Measurements from ENCODE around the gene C5orf47. TPM values are rescaled to one million over a fixed set of nuclear protein-coding genes. Genes with fewer than 3 reads are reported as not detected.

C5orf47 gene, protein sequence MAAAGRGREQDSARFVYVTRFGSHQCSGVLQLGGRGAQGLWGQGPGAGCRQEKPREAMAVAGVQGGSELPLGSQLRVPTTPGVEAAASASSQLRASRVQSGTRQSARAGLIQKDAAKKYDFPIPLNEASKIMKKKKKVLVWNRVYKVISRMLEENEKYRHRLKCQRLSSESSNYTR
- not detected for total RNA-seq

DNA sequence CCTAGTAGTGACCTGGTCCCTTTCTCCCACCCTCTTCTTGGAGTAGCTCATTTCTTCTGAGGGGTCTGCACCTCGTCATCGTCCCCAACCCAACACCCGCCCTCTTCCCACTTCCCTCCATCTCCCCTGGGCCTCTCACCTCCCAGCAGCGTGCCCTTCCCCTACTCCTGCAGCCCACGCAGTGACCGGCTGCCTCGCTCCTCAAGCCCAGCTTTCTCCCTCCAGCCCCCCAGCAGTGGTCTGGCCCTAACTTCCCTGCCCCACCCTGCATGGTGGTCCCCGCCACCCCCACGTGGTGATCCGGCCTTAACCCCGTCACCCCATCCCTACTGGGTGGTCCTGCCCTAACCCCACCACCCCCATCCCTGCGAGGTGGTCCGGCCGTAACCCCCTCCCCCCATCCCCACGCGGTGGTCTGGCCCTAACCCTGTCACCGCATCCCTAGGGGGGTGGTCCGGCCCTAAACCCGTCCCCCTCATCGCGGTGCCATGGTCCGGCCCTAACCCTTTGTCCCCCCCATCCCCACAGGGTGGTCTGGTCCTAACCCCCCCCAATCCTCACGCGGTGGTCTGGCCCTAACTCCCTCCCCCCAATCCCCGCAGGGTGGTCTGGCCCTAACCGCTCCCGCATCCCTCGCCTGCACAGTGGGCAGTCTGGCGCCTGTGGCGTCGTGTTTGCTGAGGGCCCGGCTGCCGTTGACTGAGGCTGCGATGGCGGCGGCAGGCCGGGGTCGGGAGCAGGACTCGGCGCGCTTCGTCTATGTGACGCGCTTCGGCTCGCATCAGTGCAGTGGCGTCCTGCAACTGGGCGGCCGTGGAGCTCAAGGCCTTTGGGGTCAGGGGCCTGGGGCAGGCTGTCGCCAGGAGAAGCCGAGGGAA lies at the start of gene C5orf47:
Gene C5orf47 (plus strand): TSS at position 617 of the 878 bp plus-strand sequence. CDS start 94 bp downstream, at position 711.
- H3K4me3 Mint-ChIP-seq = no peak within 1 kb of the TSS
- H3K4me1 Mint-ChIP-seq (ENCODE audit: low read depth) = no peaks in the 10 kb centered on the region
- no peak within 1 kb of the TSS for H3K27ac Mint-ChIP-seq

DNA sequence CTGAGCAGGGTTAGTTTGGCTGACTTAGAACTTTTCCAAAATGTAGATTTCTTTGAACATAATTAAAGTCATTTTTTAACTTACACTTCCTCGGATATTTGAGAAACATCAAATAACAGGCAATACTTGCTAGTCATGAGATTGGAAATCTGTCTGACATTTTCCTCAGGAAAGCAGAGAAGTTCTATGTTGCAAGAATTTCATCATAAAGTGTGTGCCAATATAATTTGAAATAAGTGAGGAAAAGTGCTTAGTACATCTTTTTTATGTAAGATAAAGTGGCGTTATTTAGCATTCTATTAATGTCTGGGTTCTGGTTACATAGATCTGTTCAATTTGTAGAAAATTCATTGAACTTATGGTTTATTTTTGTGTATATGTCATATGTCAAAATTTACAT lies 48.7 kb upstream of the C5orf47 start:
- Mint-ChIP-seq H3K27me3 (ENCODE audit: low read depth) (no peaks in the 10 kb centered on the region), H3K4me1 (ENCODE audit: low read depth) (no peaks in the 10 kb centered on the region), H3K36me3 (ENCODE audit: insufficient read depth in 2 of 2) (no peaks in the 10 kb centered on the region), H3K27ac (no peak overlapping the region), H3K9me3 (no peaks in the 10 kb centered on the region), H3K4me3 (no peak overlapping the region)
- no peak for DNase-seq
- no peak for ATAC-seq (replicated peaks in 1 of 2)

More for the DNA sequence above, at the start of gene C5orf47:
- ATAC-seq (replicated peaks in 1 of 2) (no peak), DNase-seq (no peak)
- no peaks in the 10 kb centered on the region for H3K9me3 Mint-ChIP-seq
- H3K27me3 Mint-ChIP-seq (ENCODE audit: low read depth) = peaks cover 19% of the 10 kb centered on the region
- no peaks in the 10 kb centered on the region for H3K36me3 Mint-ChIP-seq (ENCODE audit: insufficient read depth in 2 of 2)

DNA sequence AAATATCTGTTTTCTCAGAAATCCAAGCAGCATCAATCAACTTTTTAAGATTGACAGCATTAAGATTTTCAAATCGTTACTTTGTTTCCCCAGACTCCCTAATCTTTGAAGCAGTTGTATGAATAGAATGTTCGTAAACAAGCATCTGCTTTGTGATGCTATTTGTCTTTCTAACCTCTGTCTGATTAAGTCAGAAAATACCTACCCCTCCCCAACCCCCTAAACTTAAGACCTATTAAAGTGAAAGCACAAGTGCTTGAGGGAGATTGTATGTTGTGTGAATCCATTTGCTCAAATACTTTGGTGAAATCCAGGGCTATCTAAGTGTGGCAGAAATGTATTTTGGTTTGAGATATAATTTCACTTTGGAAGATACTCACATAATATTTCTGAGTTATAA lies 47.9 kb upstream of the C5orf47 start:
- H3K4me1 Mint-ChIP-seq (ENCODE audit: low read depth) = no peaks in the 10 kb centered on the region
- no peaks in the 10 kb centered on the region for H3K36me3 Mint-ChIP-seq (ENCODE audit: insufficient read depth in 2 of 2)
- ATAC-seq (replicated peaks in 1 of 2) (no peak), DNase-seq (no peak)
- no peak overlapping the region for H3K4me3 Mint-ChIP-seq
- H3K9me3 Mint-ChIP-seq = no peaks in the 10 kb centered on the region
- peak overlapping the region; percentile 11 for H3K27ac Mint-ChIP-seq
- H3K27me3 Mint-ChIP-seq (ENCODE audit: low read depth) = no peaks in the 10 kb centered on the region

DNA sequence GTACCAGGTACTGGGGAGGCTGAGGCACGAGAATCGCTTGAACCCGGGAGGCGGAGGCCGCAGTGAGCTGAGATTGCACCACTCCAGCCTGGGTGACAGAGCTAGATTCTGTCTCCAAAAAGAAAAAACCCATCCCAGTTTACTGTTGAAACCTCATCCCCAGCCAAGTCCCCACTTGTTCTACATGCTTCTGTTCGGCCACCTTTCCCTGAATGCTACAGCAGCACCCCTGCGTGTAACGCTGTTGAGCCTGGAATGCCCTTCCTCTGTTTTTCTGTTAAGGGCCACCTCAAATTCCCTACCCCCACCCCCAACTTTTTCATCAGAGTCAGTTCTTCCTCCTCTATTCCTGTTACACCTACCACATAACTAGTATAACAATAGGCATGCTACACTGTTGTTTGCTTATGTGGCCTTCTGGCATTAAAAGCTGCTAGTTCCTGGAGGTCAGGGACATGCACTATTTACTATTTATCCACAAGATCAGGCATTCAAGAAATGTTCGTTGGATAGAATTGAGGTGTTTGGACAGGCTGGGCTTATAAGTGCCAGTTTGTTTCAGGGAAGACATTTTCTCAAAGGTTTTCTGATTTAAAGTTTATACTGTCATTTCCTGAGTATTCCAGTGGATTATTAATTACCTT lies 47.1 kb upstream of the C5orf47 start:
- Mint-ChIP-seq H3K9me3 (no peaks in the 10 kb centered on the region), H3K27ac (no peak overlapping the region), H3K4me1 (ENCODE audit: low read depth) (no peaks in the 10 kb centered on the region), H3K27me3 (ENCODE audit: low read depth) (no peaks in the 10 kb centered on the region), H3K36me3 (ENCODE audit: insufficient read depth in 2 of 2) (no peaks in the 10 kb centered on the region), H3K4me3 (no peak overlapping the region)
- ATAC-seq (replicated peaks in 1 of 2) (no peak), DNase-seq (no peak)

DNA sequence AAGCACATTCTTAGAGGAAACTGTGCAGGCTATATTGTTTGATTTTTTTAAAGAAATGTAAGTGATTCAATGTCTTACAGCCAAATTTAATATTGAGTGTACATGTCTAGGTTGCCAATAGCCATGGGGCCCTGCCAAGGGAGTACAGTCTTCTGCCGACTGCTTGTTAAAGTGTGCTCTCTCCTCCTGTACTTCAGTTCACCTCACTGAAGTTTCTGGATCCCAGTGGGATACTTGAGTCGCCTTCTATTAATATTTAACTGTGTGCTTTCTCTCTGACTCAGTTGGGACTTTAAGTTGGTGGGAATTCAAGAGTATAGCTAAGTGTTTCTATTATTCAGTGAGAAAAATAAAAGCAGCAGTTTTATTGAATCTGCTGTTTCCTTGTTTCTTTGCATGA lies 44.5 kb upstream of the C5orf47 start:
- Mint-ChIP-seq H3K9me3 (no peaks in the 10 kb centered on the region), H3K27ac (no peak overlapping the region), H3K4me3 (no peak overlapping the region), H3K27me3 (ENCODE audit: low read depth) (no peaks in the 10 kb centered on the region), H3K4me1 (ENCODE audit: low read depth) (no peaks in the 10 kb centered on the region), H3K36me3 (ENCODE audit: insufficient read depth in 2 of 2) (no peaks in the 10 kb centered on the region)
- ATAC-seq (replicated peaks in 1 of 2) (no peak), DNase-seq (no peak)

DNA sequence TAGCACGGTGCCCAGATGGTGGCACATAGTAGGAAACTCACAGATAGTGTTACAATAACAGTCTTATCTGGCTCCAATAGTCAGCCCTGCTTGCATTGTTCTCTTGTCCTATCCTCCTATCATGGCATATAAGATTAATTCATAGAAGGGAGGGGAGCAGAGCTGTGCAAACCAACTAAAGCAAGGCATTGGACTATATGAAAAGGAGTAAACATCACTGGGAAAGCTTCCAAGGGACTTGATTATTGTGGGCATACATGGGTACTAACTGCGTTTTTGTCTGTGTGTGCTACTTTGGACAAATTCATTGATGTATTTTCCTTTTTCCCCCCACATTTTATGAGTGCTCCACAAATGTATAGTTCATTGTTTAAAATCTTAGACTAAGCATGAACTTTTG lies 43.8 kb upstream of the C5orf47 start:
- ATAC-seq (replicated peaks in 1 of 2) = no peak
- Mint-ChIP-seq H3K36me3 (ENCODE audit: insufficient read depth in 2 of 2) (no peaks in the 10 kb centered on the region), H3K27ac (no peak overlapping the region), H3K4me3 (no peak overlapping the region), H3K9me3 (no peaks in the 10 kb centered on the region), H3K4me1 (ENCODE audit: low read depth) (no peaks in the 10 kb centered on the region), H3K27me3 (ENCODE audit: low read depth) (no peaks in the 10 kb centered on the region)
- no peak for DNase-seq

DNA sequence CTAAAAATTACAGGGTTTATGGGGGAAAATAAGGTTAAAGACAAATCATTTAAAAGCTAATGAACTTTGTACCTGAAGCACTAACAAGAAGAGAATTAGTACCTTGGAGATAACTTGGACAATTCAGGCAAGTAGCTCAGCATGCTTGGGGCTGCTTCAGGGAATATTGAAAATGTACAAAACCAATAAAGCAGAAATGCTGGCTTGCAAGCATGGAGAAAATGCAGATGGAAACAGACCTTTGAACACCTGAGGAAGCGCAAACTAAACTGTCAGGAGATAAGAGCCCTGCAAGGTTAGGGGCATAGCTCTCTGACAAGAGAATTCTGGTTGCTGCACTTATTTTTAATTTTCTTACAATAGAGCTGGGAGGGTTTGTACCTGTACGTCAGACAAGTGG lies 42.6 kb upstream of the C5orf47 start:
- H3K27ac Mint-ChIP-seq = no peak overlapping the region

DNA sequence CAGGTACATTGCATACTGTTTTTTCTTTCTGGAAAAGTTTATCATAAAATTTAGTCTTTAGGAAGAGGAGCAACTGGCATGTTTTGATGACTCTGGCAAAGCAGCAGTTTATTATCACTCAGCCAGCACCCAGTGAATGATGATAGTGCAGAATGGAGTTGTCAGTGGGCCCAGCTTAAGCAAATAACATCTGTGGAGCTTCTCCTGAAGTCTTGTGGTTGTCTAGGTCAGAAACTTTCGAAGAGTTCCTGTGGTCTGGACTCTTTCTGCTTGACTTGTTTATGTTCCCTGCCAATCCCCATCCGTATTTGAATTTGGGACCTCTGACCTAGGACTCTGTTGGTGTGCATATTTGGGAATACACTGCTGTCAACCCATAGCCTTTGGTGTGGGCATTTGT lies 38.1 kb upstream of the C5orf47 start:
- peaks cover 0 to 3% of the 10 kb centered on the region in 2 donors for H3K36me3 Mint-ChIP-seq (ENCODE audit: insufficient read depth in 2 of 2)
- no peak for ATAC-seq (replicated peaks in 1 of 2)
- H3K9me3 Mint-ChIP-seq = no peaks in the 10 kb centered on the region
- H3K27ac Mint-ChIP-seq = no peak overlapping the region
- H3K4me1 Mint-ChIP-seq (ENCODE audit: low read depth) = no peaks in the 10 kb centered on the region
- H3K27me3 Mint-ChIP-seq (ENCODE audit: low read depth) = no peaks in the 10 kb centered on the region
- DNase-seq = no peak
- H3K4me3 Mint-ChIP-seq = no peak overlapping the region

More for the DNA sequence above, 42.6 kb upstream of the C5orf47 start:
- Mint-ChIP-seq H3K4me3 (no peak overlapping the region), H3K9me3 (no peaks in the 10 kb centered on the region), H3K36me3 (ENCODE audit: insufficient read depth in 2 of 2) (no peaks in the 10 kb centered on the region), H3K27me3 (ENCODE audit: low read depth) (no peaks in the 10 kb centered on the region), H3K4me1 (ENCODE audit: low read depth) (no peaks in the 10 kb centered on the region)
- ATAC-seq (replicated peaks in 1 of 2) (no peak), DNase-seq (no peak)

DNA sequence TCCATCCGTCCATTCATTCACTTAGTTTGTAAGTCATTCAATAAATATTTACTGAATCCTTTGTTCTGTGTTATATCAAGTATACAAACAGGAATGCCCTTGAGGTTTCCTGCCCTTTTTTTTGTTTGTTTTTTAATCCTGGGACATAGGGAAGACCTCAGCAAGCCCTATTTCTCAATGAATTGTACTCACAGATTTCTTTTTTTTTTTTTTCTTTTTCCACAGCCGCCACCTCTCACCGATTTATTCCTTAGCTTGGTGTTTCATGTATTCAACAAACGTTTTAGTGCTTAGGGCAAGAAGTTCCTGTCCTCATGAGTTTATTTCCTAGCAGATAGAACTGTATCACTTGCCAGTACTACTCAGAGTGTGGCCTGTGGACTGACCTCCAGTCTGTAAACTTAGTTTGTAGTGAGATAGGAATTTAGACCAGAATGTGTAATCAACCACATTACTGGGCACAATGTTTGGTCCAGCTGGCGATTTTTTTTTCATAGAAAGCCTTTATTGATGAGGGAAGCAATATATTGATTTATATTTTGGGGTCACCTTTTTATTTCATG lies 35.4 kb upstream of the C5orf47 start:
- Mint-ChIP-seq H3K27ac (no peak overlapping the region), H3K9me3 (no peaks in the 10 kb centered on the region), H3K36me3 (ENCODE audit: insufficient read depth in 2 of 2) (peaks cover 0 to 5% of the 10 kb centered on the region in 2 donors), H3K27me3 (ENCODE audit: low read depth) (no peaks in the 10 kb centered on the region), H3K4me1 (ENCODE audit: low read depth) (no peaks in the 10 kb centered on the region), H3K4me3 (no peak overlapping the region)
- no peak for ATAC-seq (replicated peaks in 1 of 2)
- no peak for DNase-seq

DNA sequence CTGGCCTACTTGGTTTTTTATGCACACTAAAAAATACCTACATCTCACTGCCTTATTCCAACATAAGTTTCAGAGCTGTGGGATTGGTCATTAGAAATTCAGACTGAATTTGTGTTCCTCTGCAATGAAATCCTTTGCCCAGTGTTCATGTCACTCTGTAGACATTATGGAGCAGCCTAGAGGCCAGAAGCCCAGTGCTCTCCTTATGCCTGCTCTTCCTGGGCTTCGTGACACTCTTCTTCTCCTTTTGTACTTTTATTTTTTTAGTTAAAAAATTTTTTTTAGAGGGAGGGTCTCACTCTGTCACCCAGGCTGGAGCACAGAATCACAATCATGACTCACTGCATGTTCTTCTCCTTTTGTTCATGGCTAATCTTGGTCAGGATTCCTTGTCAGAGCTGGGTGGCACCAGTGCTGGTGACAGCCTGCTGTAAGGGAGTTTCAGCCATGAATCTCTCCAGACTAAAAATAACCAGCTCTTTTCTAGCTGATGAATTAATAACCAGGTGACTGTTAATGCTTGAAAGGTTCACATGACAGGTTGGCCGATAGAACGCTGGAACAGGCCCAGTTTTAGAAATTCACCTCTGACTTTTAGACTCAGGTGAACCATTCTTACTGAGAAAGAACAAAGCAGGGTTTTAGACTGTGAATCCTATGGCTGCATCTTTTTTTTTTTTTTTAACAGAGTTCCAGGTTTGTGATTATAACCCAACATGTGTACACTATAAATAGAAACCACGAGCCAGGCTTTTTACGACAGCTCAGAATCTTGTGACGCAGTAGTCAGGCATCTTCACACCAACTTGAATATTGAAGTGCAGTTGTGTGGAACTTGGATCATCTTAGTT lies 34.1 kb upstream of the C5orf47 start:
- Mint-ChIP-seq H3K4me3 (no peak overlapping the region), H3K9me3 (no peaks in the 10 kb centered on the region), H3K4me1 (ENCODE audit: low read depth) (no peaks in the 10 kb centered on the region), H3K27me3 (ENCODE audit: low read depth) (no peaks in the 10 kb centered on the region), H3K36me3 (ENCODE audit: insufficient read depth in 2 of 2) (peaks cover 0 to 5% of the 10 kb centered on the region in 2 donors), H3K27ac (no peak overlapping the region)
- DNase-seq (no peak), ATAC-seq (replicated peaks in 1 of 2) (no peak)

DNA sequence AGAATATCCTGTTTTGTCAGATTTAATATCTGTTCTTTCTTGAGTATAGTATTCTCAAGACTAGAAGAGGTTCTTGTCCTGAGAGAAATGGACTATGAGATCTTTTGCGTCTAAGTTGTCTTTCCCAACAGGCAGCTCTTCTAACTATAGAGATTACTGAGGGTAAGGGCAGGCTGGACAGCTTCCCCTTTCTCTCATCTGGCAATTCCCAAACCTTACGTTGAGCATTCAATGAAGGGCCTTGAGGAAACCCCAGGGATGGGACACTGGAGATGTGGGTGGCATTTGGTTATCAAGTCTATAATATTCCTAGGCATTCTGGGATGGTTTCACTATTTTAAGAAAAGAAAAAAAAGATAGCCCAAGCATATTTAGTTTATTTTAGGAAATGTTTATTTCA lies 28.0 kb upstream of the C5orf47 start:
- peaks cover 0 to 2% of the 10 kb centered on the region in 2 donors for H3K36me3 Mint-ChIP-seq (ENCODE audit: insufficient read depth in 2 of 2)

DNA sequence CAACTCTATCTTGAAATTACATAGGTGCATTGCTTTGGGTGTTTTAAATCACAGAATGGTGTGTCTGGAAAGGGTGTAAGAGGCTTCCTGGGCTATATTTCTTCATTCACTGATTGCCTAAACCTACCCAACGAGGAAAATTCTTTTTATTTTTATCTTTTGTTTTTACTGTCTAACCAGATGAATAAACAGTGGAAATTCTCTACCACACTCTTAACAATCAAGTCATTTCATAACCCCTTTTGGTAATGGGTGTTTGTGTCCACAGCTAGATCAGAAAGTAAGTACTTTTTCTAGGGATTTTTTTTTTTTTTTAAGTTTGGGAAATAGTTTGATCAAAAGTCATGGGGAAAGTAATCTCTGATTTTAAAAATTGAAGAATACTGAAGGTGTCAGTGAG lies 27.6 kb upstream of the C5orf47 start:
- H3K9me3 Mint-ChIP-seq = no peaks in the 10 kb centered on the region
- H3K36me3 Mint-ChIP-seq (ENCODE audit: insufficient read depth in 2 of 2) = peaks cover 0 to 2% of the 10 kb centered on the region in 2 donors
- no peak for ATAC-seq (replicated peaks in 1 of 2)
- H3K4me3 Mint-ChIP-seq = no peak overlapping the region
- H3K4me1 Mint-ChIP-seq (ENCODE audit: low read depth) = peaks cover 13% of the 10 kb centered on the region
- no peaks in the 10 kb centered on the region for H3K27me3 Mint-ChIP-seq (ENCODE audit: low read depth)
- no peak overlapping the region for H3K27ac Mint-ChIP-seq
- DNase-seq = no peak

More for the DNA sequence above, 28.0 kb upstream of the C5orf47 start:
- Mint-ChIP-seq H3K27me3 (ENCODE audit: low read depth) (no peaks in the 10 kb centered on the region), H3K4me1 (ENCODE audit: low read depth) (peaks cover 13% of the 10 kb centered on the region), H3K9me3 (no peaks in the 10 kb centered on the region), H3K27ac (no peak overlapping the region), H3K4me3 (no peak overlapping the region)
- DNase-seq (no peak), ATAC-seq (replicated peaks in 1 of 2) (no peak)
